PC-3 (cell line): ENCODE results near the gene KSR1. TPM values are rescaled to one million over a fixed set of nuclear protein-coding genes. Genes with fewer than 3 reads are reported as not detected.

ENCODE experiments used
- ATAC-seq: fragments of 200-7000 bp; cut with Tn5 transposase; 2 replicates; pipeline ENCODE4 v1.9.1; 2020; ENCODE audit warnings: mild to moderate bottlenecking, moderate library complexity
- BruUV-seq: library from RNA; stranded (reverse); fragments of 400-500 nt; replicated peaks from 2 replicates; lab custom pipeline; 2021; lab: Mats Ljungman, UMichigan
- CTCF ChIA-PET: fragments of 300-600 bp; sonication (Branson Sonifier 250); formaldehyde crosslinking; loops from one replicate; lab custom pipeline; 2022; ENCODE audit warnings: antibody characterized with exemption; lab: Charles Lee
- POLR2A ChIA-PET: fragments of 300-600 bp; sonication (Branson Sonifier 250); formaldehyde crosslinking; loops from one replicate; lab custom pipeline; 2022; ENCODE audit warnings: antibody characterized with exemption; ENCODE audit not compliant: unreplicated experiment; lab: Charles Lee
- DNase-seq: peaks from one replicate; pipeline ENCODE4 v3.0.0-alpha.2; 2015
- H2AFZ ChIP-seq: fragments of 300-600 bp; sonication (generic); 2 replicates; pipeline ENCODE4 v1.6.0; 2016; ENCODE audit warnings: antibody characterized with exemption, low read length
- H3F3A ChIP-seq: fragments of 300-600 bp; sonication (generic); one replicate; pipeline ENCODE4 v1.6.0; 2017; ENCODE audit warnings: antibody characterized with exemption, low read length, control low read depth, mild to moderate bottlenecking; ENCODE audit not compliant: unreplicated experiment
- H3K27ac ChIP-seq: fragments of 300-600 bp; sonication (generic); 2 replicates; pipeline ENCODE4 v1.5.1; 2016; ENCODE audit warnings: mild to moderate bottlenecking, low read length
- H3K27me3 ChIP-seq: fragments of 300-600 bp; sonication (generic); 2 replicates; pipeline ENCODE4 v1.6.1; 2016; ENCODE audit warnings: low read length, mixed read lengths
- H3K36me3 ChIP-seq: fragments of 300-600 bp; sonication (generic); 2 replicates; pipeline ENCODE4 v1.6.1; 2016; ENCODE audit warnings: low read depth, mixed run types, low read length, mixed read lengths
- H3K4me1 ChIP-seq: fragments of 300-600 bp; sonication (generic); 2 replicates; pipeline ENCODE4 v1.5.1; 2016; ENCODE audit warnings: low read length; ENCODE audit not compliant: insufficient read depth
- H3K4me2 ChIP-seq: fragments of 300-600 bp; sonication (generic); 2 replicates; pipeline ENCODE4 v1.6.0; 2016; ENCODE audit warnings: low read length
- H3K4me3 ChIP-seq: fragments of 300-600 bp; sonication (generic); 2 replicates; pipeline ENCODE4 v1.5.1; 2016; ENCODE audit warnings: mild to moderate bottlenecking, low read length, mixed read lengths
- H3K79me2 ChIP-seq: fragments of 300-600 bp; sonication (generic); 2 replicates; pipeline ENCODE4 v1.6.1; 2017; ENCODE audit warnings: low read length, mixed read lengths
- H3K9ac ChIP-seq: fragments of 300-600 bp; sonication (generic); 2 replicates; pipeline ENCODE4 v1.6.0; 2016; ENCODE audit warnings: mild to moderate bottlenecking, low read length
- H3K9me2 ChIP-seq: fragments of 300-600 bp; sonication (generic); replicated peaks from 2 replicates; pipeline ENCODE4 v1.6.1; 2016; ENCODE audit warnings: mixed run types, low read length, mixed read lengths
- H3K9me3 ChIP-seq: fragments of 300-600 bp; sonication (generic); 2 replicates; pipeline ENCODE4 v1.6.1; 2016; ENCODE audit warnings: low read length, mixed read lengths
- H4K20me1 ChIP-seq: fragments of 300-600 bp; sonication (generic); 2 replicates; pipeline ENCODE4 v1.6.1; 2016; ENCODE audit warnings: low read length, mixed read lengths
- CTCF ChIP-seq: fragments of 300-600 bp; sonication (generic); conservative IDR thresholded peaks from 2 replicates; pipeline ENCODE4 v1.5.1; 2017; ENCODE audit warnings: antibody characterized with exemption, low read depth, mild to moderate bottlenecking, low read length
- EZH2 ChIP-seq: fragments of 300-600 bp; sonication (generic); IDR thresholded peaks from one replicate; pipeline ENCODE4 v1.6.1; 2017; ENCODE audit warnings: antibody characterized with exemption, mild to moderate bottlenecking, low read length; ENCODE audit not compliant: unreplicated experiment
- EZH2phosphoT487 ChIP-seq: fragments of 300-600 bp; sonication (generic); IDR thresholded peaks from 2 replicates; pipeline ENCODE4 v1.6.1; 2018; ENCODE audit warnings: mild to moderate bottlenecking, antibody characterized with exemption, low read length, borderline replicate concordance
- intact Hi-C: fragments of 100-400 bp; cut with micrococcal nuclease; formaldehyde crosslinking; loops from 2 replicates; pipeline ENCODE4 v1.9.0; 2023
- total RNA-seq: library from RNA; depleted of rRNA; stranded (reverse); fragments of >200 nt; gene quantifications from 2 replicates; pipeline ENCODE4 v1.2.3, GENCODE V29; 2014

KSR1 gene
- total RNA-seq, 1 experiment from 2014 or later = 1.0 TPM

DNA sequence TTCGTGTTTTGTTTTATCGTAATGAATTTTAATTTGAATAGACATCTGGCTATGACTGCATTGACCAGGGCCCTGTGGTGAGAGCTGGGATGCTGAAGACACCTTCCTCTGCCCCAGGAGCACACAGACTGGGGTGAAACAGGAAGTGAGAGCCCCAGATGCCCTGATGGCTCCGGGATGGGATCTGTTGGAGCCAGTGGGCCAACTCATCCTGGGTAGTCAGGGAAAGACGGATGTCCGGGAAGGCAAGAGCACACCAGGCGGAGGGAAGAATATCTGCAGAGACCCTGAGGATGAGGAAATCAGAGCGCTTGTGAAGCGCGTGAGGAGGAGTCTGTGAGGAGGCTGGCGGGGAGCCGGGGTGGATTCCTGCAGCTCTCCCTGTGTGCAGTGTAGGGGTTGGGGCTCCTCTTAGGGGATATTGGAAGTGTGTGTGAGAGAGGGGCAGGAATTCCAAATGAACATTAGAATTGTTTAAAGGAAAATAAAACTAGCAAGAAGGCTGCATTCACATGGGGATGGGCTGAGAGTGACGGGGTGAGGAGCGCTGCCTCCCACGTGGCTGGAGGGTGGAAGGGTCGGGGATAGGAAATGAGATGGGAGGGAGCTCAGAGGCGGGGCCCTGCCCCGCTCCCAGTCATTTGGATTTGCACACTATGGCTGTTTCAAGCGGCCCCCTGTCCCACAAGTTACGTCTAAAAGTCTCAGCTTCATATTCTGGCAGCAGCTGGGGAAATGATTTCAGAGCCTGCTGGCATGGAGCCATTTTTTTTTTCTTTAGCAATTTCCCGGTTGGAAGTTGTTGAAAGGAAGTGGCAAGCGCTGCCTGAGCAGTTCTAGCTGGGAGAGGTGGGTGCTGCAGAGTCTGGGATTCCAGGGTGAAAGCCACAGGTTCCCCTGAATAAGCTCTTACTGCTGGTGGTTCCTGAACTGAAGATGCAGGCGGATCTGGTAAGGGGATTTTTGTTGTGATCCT lies 103.5 kb downstream of the KSR1 start:
- no peak overlapping the region for H3K9ac ChIP-seq

GRCh38 chr17:27560668-27561067 lies 104.4 kb downstream of the KSR1 start:
- H3K9ac ChIP-seq = no peak overlapping the region
- H3K27me3 ChIP-seq = no peaks in the 10 kb centered on the region
- no peaks in the 10 kb centered on the region for H3F3A ChIP-seq
- no peaks in the 10 kb centered on the region for H4K20me1 ChIP-seq
- H3K9me3 ChIP-seq = no peaks in the 10 kb centered on the region
- no peak overlapping the region for H3K27ac ChIP-seq
- H3K4me2 ChIP-seq = no peak overlapping the region
- CTCF ChIA-PET = interaction anchor here (0.5 kb wide), 1 partner anchor 40 kb away, joined by 3 read pairs; no protein-coding TSS in a partner anchor
- BruUV-seq = no TSS peak
- DNase-seq = no peak
- ATAC-seq = no peak; the same call in 1 of the 2 replicates
- TF ChIP-seq CTCF (no peak), EZH2 (no peak), EZH2phosphoT487 (no peak)
- POLR2A ChIA-PET = interaction anchor here (0.7 kb wide), 1 partner anchor 47 kb away, joined by 3 read pairs; no protein-coding TSS in a partner anchor
- no peak overlapping the region for H3K4me3 ChIP-seq
- no peaks in the 10 kb centered on the region for H3K9me2 ChIP-seq
- no peaks in the 10 kb centered on the region for H3K36me3 ChIP-seq
- no peaks in the 10 kb centered on the region for H3K79me2 ChIP-seq
- peaks cover 10% of the 10 kb centered on the region for H3K4me1 ChIP-seq
- intact Hi-C loops = no loop called here
- no peak overlapping the region for H2AFZ ChIP-seq

More for the DNA sequence above, 103.5 kb downstream of the KSR1 start:
- no TSS peak for BruUV-seq
- intact Hi-C loops = no loop called here
- ATAC-seq (peak; percentile 31; the same call in 1 of the 2 replicates), DNase-seq (peak; percentile 70)
- no peaks in the 10 kb centered on the region for H3K79me2 ChIP-seq
- peaks cover 10% of the 10 kb centered on the region for H3K4me1 ChIP-seq
- no peak overlapping the region for H3K27ac ChIP-seq
- H3K4me2 ChIP-seq = peak overlapping the region; percentile 34
- no peaks in the 10 kb centered on the region for H3K9me3 ChIP-seq
- ChIA-PET CTCF (interaction anchor here (0.5 kb wide), 1 partner anchor 41 kb away, joined by 3 read pairs; no protein-coding TSS in a partner anchor), POLR2A (no interaction called here)
- H4K20me1 ChIP-seq = no peaks in the 10 kb centered on the region
- H3K27me3 ChIP-seq = no peaks in the 10 kb centered on the region
- no peaks in the 10 kb centered on the region for H3K9me2 ChIP-seq
- no peaks in the 10 kb centered on the region for H3K36me3 ChIP-seq
- H2AFZ ChIP-seq = 0 out of 2 replicates have a peak overlapping the region, but pooled peaks have one; percentile 3
- TF ChIP-seq EZH2phosphoT487 = no peak
- TF ChIP-seq EZH2 = no peak
- TF ChIP-seq CTCF = no peak
- H3K4me3 ChIP-seq = no peak overlapping the region
- H3F3A ChIP-seq = no peaks in the 10 kb centered on the region
